ENCODE measurements around the gene HMX3. TPM values are rescaled to one million over a fixed set of nuclear protein-coding genes. Genes with fewer than 3 reads are reported as not detected.

The HMX3 gene
- total RNA-seq, 2 experiments from 2014 or later = 0.19 to 0.24 TPM

GRCh38 chr10:123126246-123126645 lies 9.5 kb upstream of the HMX3 start:
- Mint-ChIP-seq H3K4me1 (no peaks in the 10 kb centered on the region), H3K9me3 (no peaks in the 10 kb centered on the region), H3K36me3 (no peaks in the 10 kb centered on the region), H3K27me3 (peaks cover 35% of the 10 kb centered on the region), H3K4me3 (no peak overlapping the region), H3K27ac (no peak overlapping the region)
- no peak for DNase-seq

- H3K36me3 Mint-ChIP-seq = no peaks in the 10 kb centered on the region
- H3K27me3 Mint-ChIP-seq = peaks cover 65% of the 10 kb centered on the region
- H3K27ac Mint-ChIP-seq = no peak overlapping the region
- peaks cover 22% of the 10 kb centered on the region for H3K4me1 Mint-ChIP-seq
- H3K4me3 Mint-ChIP-seq = no peak overlapping the region
- no peak for DNase-seq
- H3K9me3 Mint-ChIP-seq = no peaks in the 10 kb centered on the region
Observed at GRCh38 chr10:123129618-123130271, 6.0 kb upstream of the HMX3 start.

- H3K4me3 Mint-ChIP-seq = peak overlapping the region; percentile 49
- H3K36me3 Mint-ChIP-seq = no peaks in the 10 kb centered on the region
- H3K9me3 Mint-ChIP-seq = no peaks in the 10 kb centered on the region
- peaks cover 28% of the 10 kb centered on the region for H3K4me1 Mint-ChIP-seq
- peak; percentile 82 for DNase-seq
- H3K27me3 Mint-ChIP-seq = peaks cover 77% of the 10 kb centered on the region
- H3K27ac Mint-ChIP-seq = no peak overlapping the region
Observed at GRCh38 chr10:123132576-123133477, 2.9 kb upstream of the HMX3 start.

GRCh38 chr10:123133541-123134342 lies 2.0 kb upstream of the HMX3 start:
- Mint-ChIP-seq H3K36me3 (no peaks in the 10 kb centered on the region), H3K4me3 (peak overlapping the region; percentile 29), H3K27ac (no peak overlapping the region), H3K4me1 (peaks cover 28% of the 10 kb centered on the region), H3K27me3 (peaks cover 83% of the 10 kb centered on the region), H3K9me3 (no peaks in the 10 kb centered on the region)
- DNase-seq = no peak

- H3K4me3 Mint-ChIP-seq = peak overlapping the region; percentile 29
- peak; percentile 9 for DNase-seq
- peaks cover 84% of the 10 kb centered on the region for H3K27me3 Mint-ChIP-seq
- no peaks in the 10 kb centered on the region for H3K9me3 Mint-ChIP-seq
- H3K36me3 Mint-ChIP-seq = no peaks in the 10 kb centered on the region
- peaks cover 32% of the 10 kb centered on the region for H3K4me1 Mint-ChIP-seq
- H3K27ac Mint-ChIP-seq = no peak overlapping the region
Observed at GRCh38 chr10:123134343-123134914, 1.3 kb upstream of the HMX3 start.

GRCh38 chr10:123134915-123135414 lies 805 bp upstream of the HMX3 start:
- H3K4me3 Mint-ChIP-seq = peak overlapping the region; percentile 58
- peaks cover 36% of the 10 kb centered on the region for H3K4me1 Mint-ChIP-seq
- no peak overlapping the region for H3K27ac Mint-ChIP-seq
- peaks cover 84% of the 10 kb centered on the region for H3K27me3 Mint-ChIP-seq
- no peaks in the 10 kb centered on the region for H3K36me3 Mint-ChIP-seq
- H3K9me3 Mint-ChIP-seq = no peaks in the 10 kb centered on the region
- DNase-seq = no peak

- Mint-ChIP-seq H3K4me1 (peaks cover 42% of the 10 kb centered on the region), H3K27ac (no peak overlapping the region), H3K27me3 (peaks cover 86% of the 10 kb centered on the region), H3K36me3 (no peaks in the 10 kb centered on the region), H3K4me3 (peak overlapping the region; percentile 32), H3K9me3 (no peaks in the 10 kb centered on the region)
- peak; percentile 14 for DNase-seq
Observed at GRCh38 chr10:123136221-123136805, 543 bp downstream of the HMX3 start.

- H3K36me3 Mint-ChIP-seq = no peaks in the 10 kb centered on the region
- peak; percentile 41 for DNase-seq
- no peaks in the 10 kb centered on the region for H3K9me3 Mint-ChIP-seq
- peak overlapping the region; percentile 75 for H3K4me3 Mint-ChIP-seq
- H3K27me3 Mint-ChIP-seq = peaks cover 87% of the 10 kb centered on the region
- H3K27ac Mint-ChIP-seq = no peak overlapping the region
- peaks cover 42% of the 10 kb centered on the region for H3K4me1 Mint-ChIP-seq
Observed at GRCh38 chr10:123136806-123137642, 1.3 kb downstream of the HMX3 start.

GRCh38 chr10:123139165-123139520 lies 3.4 kb downstream of the HMX3 start:
- Mint-ChIP-seq H3K27me3 (peaks cover 87% of the 10 kb centered on the region), H3K9me3 (no peaks in the 10 kb centered on the region), H3K36me3 (no peaks in the 10 kb centered on the region), H3K4me1 (peaks cover 39% of the 10 kb centered on the region), H3K27ac (no peak overlapping the region), H3K4me3 (no peak overlapping the region)
- DNase-seq = no peak

- Mint-ChIP-seq H3K36me3 (no peaks in the 10 kb centered on the region), H3K9me3 (no peaks in the 10 kb centered on the region), H3K4me3 (no peak overlapping the region), H3K27me3 (peaks cover 87% of the 10 kb centered on the region), H3K4me1 (peaks cover 39% of the 10 kb centered on the region), H3K27ac (no peak overlapping the region)
- DNase-seq = peak; percentile 8
Observed at GRCh38 chr10:123139521-123140163, 3.9 kb downstream of the HMX3 start.

GRCh38 chr10:123140164-123140982 lies 4.6 kb downstream of the HMX3 start:
- Mint-ChIP-seq H3K4me3 (peak overlapping the region; percentile 42), H3K27ac (no peak overlapping the region), H3K4me1 (peaks cover 43% of the 10 kb centered on the region), H3K9me3 (no peaks in the 10 kb centered on the region), H3K36me3 (no peaks in the 10 kb centered on the region), H3K27me3 (peaks cover 91% of the 10 kb centered on the region)
- DNase-seq = peak; percentile 28

GRCh38 chr10:123140983-123141390 lies 5.2 kb downstream of the HMX3 start:
- Mint-ChIP-seq H3K27me3 (peaks cover 97% of the 10 kb centered on the region), H3K27ac (no peak overlapping the region), H3K4me3 (no peak overlapping the region), H3K9me3 (no peaks in the 10 kb centered on the region), H3K36me3 (no peaks in the 10 kb centered on the region), H3K4me1 (peaks cover 49% of the 10 kb centered on the region)
- no peak for DNase-seq

All from activated naive CD8-positive, alpha-beta T cell treated with anti-CD3 and anti-CD28 coated beads for 36 hours (primary cell).